A549 (cell line): ENCODE results near the gene ETV3. TPM values are rescaled to one million over a fixed set of nuclear protein-coding genes. Genes with fewer than 3 reads are reported as not detected.
"Not testable (repeated sequence)": the region's sequence is repeated elsewhere in the genome, so short reads cannot be mapped to it uniquely, and the experiment has no call there.

ENCODE experiments used
- ATAC-seq, 2 experiments: fragments of 200-7000 bp in 1 of 2; fragments of >200 bp in 1 of 2; cut with Nextera tagmentation in 1 of 2; cut with Tn5 transposase in 1 of 2; 3 replicates each; pipeline versions ENCODE4 v1.8.0 to v1.9.1; 2018 to 2020; ENCODE audit warnings: mild to moderate bottlenecking in 1 of 2, moderate library complexity in 1 of 2
- CTCF ChIA-PET: fragments of 300-600 bp; sonication (Branson Sonifier 250); formaldehyde crosslinking; extraction: SDS; loops from one replicate; lab custom pipeline; 2021; ENCODE audit warnings: antibody characterized with exemption, inconsistent platforms; lab: Yijun Ruan, JAX
- POLR2A ChIA-PET: fragments of 350-600 bp; formaldehyde crosslinking; extraction: SDS; loops from one replicate; lab custom pipeline; 2021; ENCODE audit warnings: antibody characterized with exemption, inconsistent platforms; lab: Yijun Ruan, JAX
- DNase-seq, 2 experiments: peaks; one replicate each; pipeline versions ENCODE4 v3.0.0 to v3.0.0-alpha.2; 2011 to 2016; ENCODE audit warnings: low read depth in 1 of 2, low spot score in 1 of 2
- FAIRE-seq: peaks from 2 replicates; lab custom pipeline; 2011; peaks lifted over from hg19 to GRCh38; lab: Jason Lieb, UNC
- H3K27ac ChIP-seq, 2 experiments: fragments of >200 bp; sonication (Bioruptor Twin); formaldehyde crosslinking; 3 replicates each; pipeline ENCODE4 v1.5.1; 2016 to 2017
- H3K4me1 ChIP-seq: fragments of >200 bp; sonication (Bioruptor Twin); formaldehyde crosslinking; 3 replicates; pipeline ENCODE4 v1.6.1; 2016
- H3K4me2 ChIP-seq: fragments of >200 bp; sonication (Bioruptor Twin); formaldehyde crosslinking; 3 replicates; pipeline ENCODE4 v1.6.1; 2016
- H3K4me3 ChIP-seq: fragments of >200 bp; sonication (Bioruptor Twin); formaldehyde crosslinking; 3 replicates; pipeline ENCODE4 v1.5.1; 2016
- H3K9me3 ChIP-seq: fragments of >200 bp; sonication (Bioruptor Twin); formaldehyde crosslinking; 3 replicates; pipeline ENCODE4 v1.6.1; 2016
- ATOH8 ChIP-seq: fragments of 250-450 bp; sonication (Bioruptor Pico); IDR thresholded peaks from 2 replicates; pipeline ENCODE4 v1.5.0; 2020; ENCODE audit warnings: low read depth, mild to moderate bottlenecking, moderate library complexity
- BCL3 ChIP-seq: fragments of >200 bp; sonication (Bioruptor Twin); formaldehyde crosslinking; IDR thresholded peaks from 3 replicates; pipeline ENCODE4 v1.6.1; 2016
- BHLHE40 ChIP-seq: IDR thresholded peaks from 2 replicates; pipeline ENCODE4 v1.6.1; 2012; ENCODE audit warnings: low read depth, low read length, inconsistent platforms
- CBX2 ChIP-seq: fragments of 200-600 bp; sonication (generic); IDR thresholded peaks from 2 replicates; pipeline ENCODE4 v1.6.1; 2016; ENCODE audit warnings: low read depth, mild to moderate bottlenecking, borderline replicate concordance
- CEBPB ChIP-seq, 2 experiments: fragments of >200 bp in 1 of 2; sonication (Bioruptor Twin) in 1 of 2; formaldehyde crosslinking in 1 of 2; IDR thresholded peaks; 2 replicates each; pipeline ENCODE4 v1.6.1; 2012 to 2016
- CHD4 ChIP-seq: fragments of 200-600 bp; sonication (generic); IDR thresholded peaks from 2 replicates; pipeline ENCODE4 v1.6.1; 2016; ENCODE audit warnings: antibody characterized with exemption, mild to moderate bottlenecking, borderline replicate concordance
- EHF ChIP-seq: fragments of 250-450 bp; sonication (Bioruptor Pico); IDR thresholded peaks from 2 replicates; pipeline ENCODE4 v1.5.0; 2020; ENCODE audit warnings: mild to moderate bottlenecking
- EHMT2 ChIP-seq: fragments of 200-600 bp; sonication (generic); IDR thresholded peaks from 2 replicates; pipeline ENCODE4 v1.6.1; 2016; ENCODE audit warnings: antibody characterized with exemption, low read depth, mild to moderate bottlenecking, moderate library complexity
- ESRRA ChIP-seq: fragments of 150-350 bp; IDR thresholded peaks from 2 replicates; pipeline ENCODE4 v1.6.1; 2014; ENCODE audit warnings: mild to moderate bottlenecking, low read length, borderline replicate concordance
- FOXS1 ChIP-seq: fragments of 250-450 bp; sonication (Bioruptor Pico); IDR thresholded peaks from 2 replicates; pipeline ENCODE4 v1.5.0; 2020; ENCODE audit warnings: mild to moderate bottlenecking, moderate library complexity
- GATA3 ChIP-seq: IDR thresholded peaks from 2 replicates; pipeline ENCODE4 v1.6.1; 2012; ENCODE audit warnings: borderline replicate concordance
- HDAC2 ChIP-seq: fragments of 200-600 bp; sonication (generic); IDR thresholded peaks from 2 replicates; pipeline ENCODE4 v1.6.1; 2016
- HEYL ChIP-seq: fragments of 250-450 bp; sonication (Bioruptor Pico); IDR thresholded peaks from 2 replicates; pipeline ENCODE4 v1.8.0; 2021; ENCODE audit warnings: mild to moderate bottlenecking, moderate library complexity
- JUNB ChIP-seq: fragments of >200 bp; sonication (Bioruptor Twin); formaldehyde crosslinking; IDR thresholded peaks from 2 replicates; pipeline ENCODE4 v1.6.1; 2016
- MAFK ChIP-seq: fragments of 450-650 bp; IDR thresholded peaks from 2 replicates; pipeline ENCODE4 v1.6.1; 2014; ENCODE audit not compliant: partially characterized antibody
- MAZ ChIP-seq: fragments of 150-350 bp; IDR thresholded peaks from 2 replicates; pipeline ENCODE4 v1.6.1; 2014; ENCODE audit warnings: antibody characterized with exemption, low read depth, low read length, borderline replicate concordance
- NFE2L2 ChIP-seq: fragments of 150-350 bp; conservative IDR thresholded peaks from 2 replicates; pipeline ENCODE4 v1.6.1; 2014; ENCODE audit warnings: low read length
- NR3C1 ChIP-seq: fragments of >200 bp; sonication (Bioruptor Twin); formaldehyde crosslinking; IDR thresholded peaks from 3 replicates; pipeline ENCODE4 v1.6.1; 2017
- PHF8 ChIP-seq: fragments of 200-600 bp; sonication (generic); IDR thresholded peaks from 2 replicates; pipeline ENCODE4 v1.6.1; 2016; ENCODE audit warnings: low read depth, mild to moderate bottlenecking, antibody characterized with exemption, moderate library complexity, borderline replicate concordance
- POLR2A ChIP-seq: IDR thresholded peaks from 2 replicates; pipeline ENCODE4 v1.6.1; 2012; ENCODE audit warnings: mild to moderate bottlenecking, low read length
- POLR2AphosphoS2 ChIP-seq: conservative IDR thresholded peaks from 2 replicates; pipeline ENCODE4 v1.6.1; 2012; ENCODE audit warnings: low read length, improper control_type of control experiment, inconsistent platforms
- RAD21 ChIP-seq, 2 experiments: fragments of >200 bp in 1 of 2; sonication (Bioruptor Twin) in 1 of 2; formaldehyde crosslinking in 1 of 2; IDR thresholded peaks in 1 of 2; conservative IDR thresholded peaks in 1 of 2; 2 replicates in 1 of 2; 3 replicates in 1 of 2; pipeline ENCODE4 v1.6.1; 2012 to 2018; ENCODE audit warnings: inconsistent platforms in 1 of 2
- RCOR1 ChIP-seq: fragments of 150-350 bp; IDR thresholded peaks from 2 replicates; pipeline ENCODE4 v1.6.1; 2014; ENCODE audit warnings: antibody characterized with exemption, low read length, low read depth
- REST ChIP-seq: fragments of 200-600 bp; sonication (generic); IDR thresholded peaks from 2 replicates; pipeline ENCODE4 v1.6.1; 2016; ENCODE audit warnings: antibody characterized with exemption, mild to moderate bottlenecking, moderate library complexity
- RFX5 ChIP-seq: fragments of 450-650 bp; IDR thresholded peaks from 2 replicates; pipeline ENCODE4 v1.7.1; 2014; ENCODE audit warnings: antibody characterized with exemption, mild to moderate bottlenecking, moderate library complexity
- SREBF2 ChIP-seq: fragments of 450-650 bp; IDR thresholded peaks from 2 replicates; pipeline ENCODE4 v1.6.1; 2014; ENCODE audit warnings: mild to moderate bottlenecking, moderate library complexity
- USF2 ChIP-seq: fragments of 450-650 bp; IDR thresholded peaks from 2 replicates; pipeline ENCODE4 v1.6.1; 2014; ENCODE audit warnings: antibody characterized with exemption
- WGBS: methylation state at CpG from one replicate; pipeline ENCODE4 v1.1.6; 2017; ENCODE audit errors: missing lambda C conversion rate; 5-methylcytosine and 5-hydroxymethylcytosine counted together
- polyA plus RNA-seq, 4 experiments: library from polyadenylated mRNA; depleted of rRNA in 3 of 4; stranded (reverse); fragments of >200 nt; fragmentation: RNase III in 1 of 4; extraction: RNeasy Plus Mini Kit Qiagen cat#74134 plus additional on column Dnase treatment in 1 of 4; gene quantifications; 2 replicates in 3 of 4; 3 replicates in 1 of 4; pipeline ENCODE4 v1.2.3, GENCODE V29; 2011 to 2017

Gene ETV3
- polyA plus RNA-seq, 2 of the 4 experiments (the other 2 are of a cell fraction) = 11.1 to 14.5 TPM

GRCh38 chr1:157099633-157100009 is 38.6 kb downstream of the ETV3 start, which contains the start of gene ETV3L:
Gene ETV3L, minus strand, starts transcription at chr1:157099808. Its CDS starts 285 bp downstream, at chr1:157099523.
- no peak for FAIRE-seq
- H3K4me3 ChIP-seq = no peak within 1 kb of the TSS
- CTCF ChIA-PET = interaction anchor here (1.0 to 11.4 kb wide), 3 partner anchors 11 to 392 kb away, joined by 3 to 104 read pairs (median 40); no protein-coding TSS in a partner anchor
- 82% methylated on average over 3 of the region's 3 CpGs for WGBS
- no peak within 1 kb of the TSS for H3K27ac ChIP-seq
- DNase-seq = no peak
- no peak within 1 kb of the TSS for H3K4me2 ChIP-seq
- TF ChIP-seq ESRRA = no peak
- no peak for TF ChIP-seq JUNB
- TF ChIP-seq CHD4 = no peak
- TF ChIP-seq CBX2 = no peak
- no peak for TF ChIP-seq SREBF2
- TF ChIP-seq HDAC2 = no peak
- TF ChIP-seq GATA3 = no peak
- TF ChIP-seq USF2 = no peak
- no peak for TF ChIP-seq NFE2L2
- no peak for TF ChIP-seq BHLHE40
- no peak for TF ChIP-seq CEBPB (IDR thresholded peaks at IDR 0.05)
- no peak for TF ChIP-seq HEYL (CRISPR knock-in tag)
- TF ChIP-seq, all 56 proteins: peak for 0
- peaks cover 3% of the 10 kb centered on the region; the same call in 1 of the 3 replicates for H3K4me1 ChIP-seq
- POLR2A ChIA-PET = no interaction called here
- no peaks in the 10 kb centered on the region for H3K9me3 ChIP-seq
- no peak for ATAC-seq

- H3K4me2 ChIP-seq, FAIRE-seq, H3K27ac ChIP-seq, ATAC-seq, H3K9me3 ChIP-seq, POLR2A ChIA-PET, H3K4me3 ChIP-seq, DNase-seq, H3K4me1 ChIP-seq: not testable (repeated sequence)
- 87% methylated on average over 9 of the region's 17 CpGs for WGBS
- CTCF ChIA-PET = interaction anchor here (1.0 to 11.4 kb wide), 3 partner anchors 10 to 392 kb away, joined by 3 to 104 read pairs (median 40); no protein-coding TSS in a partner anchor
Observed at GRCh38 chr1:157098987-157099632, 39.1 kb downstream of the ETV3 start.

GRCh38 chr1:157098519-157098918 is 39.7 kb downstream of the ETV3 start:
- CTCF ChIA-PET = interaction anchor here (5.5 to 11.4 kb wide), 2 partner anchors 10 to 57 kb away, joined by 40 to 104 read pairs; no protein-coding TSS in a partner anchor
- POLR2A ChIA-PET = no interaction called here

More at GRCh38 chr1:157098519-157098918, 39.7 kb downstream of the ETV3 start:
- FAIRE-seq = no peak
- Histone ChIP-seq H3K4me2 (no peak overlapping the region), H3K9me3 (no peaks in the 10 kb centered on the region)
- TF ChIP-seq MAZ = no peak
- no peak for TF ChIP-seq NR3C1
- TF ChIP-seq HEYL (CRISPR knock-in tag) = no peak
- TF ChIP-seq REST = no peak
- no peak for TF ChIP-seq BCL3
- no peak for TF ChIP-seq EHF (CRISPR knock-in tag)
- TF ChIP-seq RAD21 (conservative IDR thresholded peaks at IDR 0.05 in 1 of 2, IDR thresholded peaks at IDR 0.05 in 1 of 2) = no peak
- no peak for TF ChIP-seq SREBF2
- no peak for TF ChIP-seq FOXS1 (CRISPR knock-in tag)
- no peak for TF ChIP-seq HDAC2
- TF ChIP-seq EHMT2 = no peak
- TF ChIP-seq POLR2A = no peak
- TF ChIP-seq RFX5 = no peak
- TF ChIP-seq PHF8 = no peak
- no peak for TF ChIP-seq RCOR1
- TF ChIP-seq ESRRA = no peak
- no peak for TF ChIP-seq MAFK
- TF ChIP-seq POLR2AphosphoS2 = no peak
- TF ChIP-seq ATOH8 (CRISPR knock-in tag) = no peak
- TF ChIP-seq, all 56 proteins: peak for 0
- DNase-seq = no peak
- Histone ChIP-seq H3K27ac (no peak overlapping the region), H3K4me1 (no peaks in the 10 kb centered on the region), H3K4me3 (no peak overlapping the region)
- no peak for ATAC-seq
- 81% methylated on average over 9 of the region's 9 CpGs for WGBS
